HepG2 (cell line): ENCODE data around the gene MAGEA3. TPM values are rescaled to one million over a fixed set of nuclear protein-coding genes. Genes with fewer than 3 reads are reported as not detected.

ENCODE experiments used
- ATAC-seq: fragments of 200-7000 bp; cut with Tn5 transposase; 3 replicates; pipeline ENCODE4 v1.9.1; 2020; ENCODE audit warnings: mild to moderate bottlenecking, moderate library complexity
- BruUV-seq: library from RNA; stranded (reverse); fragments of 400-500 nt; replicated peaks from 2 replicates; lab custom pipeline; 2021; lab: Mats Ljungman, UMichigan
- CTCF ChIA-PET: fragments of 300-600 bp; formaldehyde crosslinking; extraction: SDS; loops from one replicate; lab custom pipeline; 2021; ENCODE audit warnings: low total read pairs, inconsistent platforms, low intra/inter-chr PET ratio; lab: Yijun Ruan, JAX
- POLR2A ChIA-PET: fragments of 350-600 bp; sonication (Branson Sonifier 250); formaldehyde crosslinking; loops from one replicate; lab custom pipeline; 2020; ENCODE audit warnings: antibody characterized with exemption, inconsistent platforms; lab: Yijun Ruan, JAX
- DNase-seq: peaks from one replicate; pipeline ENCODE4 v3.0.0-alpha.2; 2015; ENCODE audit warnings: low spot score
- FAIRE-seq: peaks from 3 replicates; lab custom pipeline; 2011; peaks lifted over from hg19 to GRCh38; lab: Jason Lieb, UNC
- H2AFZ ChIP-seq: one replicate; pipeline ENCODE4 v1.6.1; 2011; ENCODE audit warnings: low read length, inconsistent platforms
- H3K27ac ChIP-seq: fragments of 300-600 bp; 3 replicates; pipeline ENCODE4 v1.8.0; 2011; ENCODE audit warnings: mixed run types, mild to moderate bottlenecking, mixed read lengths, low read length, inconsistent platforms; ENCODE audit not compliant: insufficient read depth; ENCODE audit errors: extremely low read length
- H3K27me3 ChIP-seq, 2 experiments: fragments of 200-600 bp in 1 of 2; 2 replicates in 1 of 2; 3 replicates in 1 of 2; pipeline versions ENCODE4 v1.6.0 to v1.8.0; 2011; ENCODE audit warnings: low read length in 2 of 2, mild to moderate bottlenecking in 2 of 2, moderate library complexity in 2 of 2, inconsistent platforms in 1 of 2; ENCODE audit not compliant: insufficient read depth in 2 of 2, control insufficient read depth in 1 of 2
- H3K36me3 ChIP-seq, 2 experiments: fragments of 200-600 bp in 1 of 2; replicated peaks in 1 of 2; 2 replicates in 1 of 2; 3 replicates in 1 of 2; pipeline versions ENCODE4 v1.5.1 to v1.8.0; 2011; ENCODE audit warnings: low read length in 2 of 2, inconsistent platforms in 1 of 2; ENCODE audit not compliant: insufficient read depth in 2 of 2, control insufficient read depth in 1 of 2
- H3K4me1 ChIP-seq: 2 replicates; pipeline ENCODE4 v1.5.1; 2012; ENCODE audit warnings: low read length, inconsistent platforms; ENCODE audit not compliant: insufficient read depth
- H3K4me2 ChIP-seq: 2 replicates; pipeline ENCODE4 v1.6.0; 2011; ENCODE audit warnings: low read depth, low read length, inconsistent platforms
- H3K4me3 ChIP-seq, 3 experiments: fragments of 200-600 bp in 1 of 3; sonication (generic), shearing (Covaris generic) in 1 of 3; replicated peaks in 1 of 3; 2 replicates each; pipeline ENCODE4 v1.5.1; 2011 to 2016; ENCODE audit warnings: low read length in 3 of 3, inconsistent platforms in 2 of 3, low read depth in 2 of 3, mild to moderate bottlenecking in 2 of 3, control low read depth in 1 of 3, mixed read lengths in 1 of 3; ENCODE audit not compliant: insufficient read depth in 1 of 3
- H3K79me2 ChIP-seq: one replicate; pipeline ENCODE4 v1.6.1; 2011; ENCODE audit warnings: low read length, inconsistent platforms; ENCODE audit not compliant: insufficient read depth
- H3K9ac ChIP-seq: 2 replicates; pipeline ENCODE4 v1.6.0; 2011; ENCODE audit warnings: mild to moderate bottlenecking, low read depth, low read length, inconsistent platforms; ENCODE audit not compliant: insufficient read depth
- H3K9me3 ChIP-seq: 2 replicates; pipeline ENCODE4 v1.5.1; 2012; ENCODE audit warnings: mild to moderate bottlenecking, low read length
- H4K20me1 ChIP-seq: 2 replicates; pipeline ENCODE4 v1.6.0; 2011; ENCODE audit warnings: inconsistent platforms, mild to moderate bottlenecking, low read length, moderate library complexity; ENCODE audit not compliant: insufficient read depth
- ELF1 ChIP-seq: sonication (generic); formaldehyde crosslinking; IDR thresholded peaks from 2 replicates; pipeline ENCODE4 v1.4.0; 2020; ENCODE audit warnings: missing genetic modification reagents
- ESRRA ChIP-seq: sonication (generic); formaldehyde crosslinking; IDR thresholded peaks from 2 replicates; pipeline ENCODE4 v1.5.1; 2020; ENCODE audit warnings: mild to moderate bottlenecking, low read depth, missing genetic modification reagents
- FIP1L1 ChIP-seq: fragments of 200-400 bp; formaldehyde crosslinking; IDR thresholded peaks from 2 replicates; pipeline ENCODE4 v1.6.1; 2018; ENCODE audit warnings: low read depth, mild to moderate bottlenecking, low read length, moderate library complexity, borderline replicate concordance; ENCODE audit not compliant: insufficient read depth
- GMEB2 ChIP-seq: IDR thresholded peaks from 2 replicates; pipeline ENCODE4 v1.6.1; 2016; ENCODE audit warnings: missing biosample characterization, missing genetic modification reagents, low read depth
- HOXA9 ChIP-seq: sonication (generic); formaldehyde crosslinking; IDR thresholded peaks from 2 replicates; pipeline ENCODE4 v1.8.1; 2022; ENCODE audit warnings: missing genetic modification reagents, mild to moderate bottlenecking, moderate library complexity, borderline replicate concordance
- KLF11 ChIP-seq: IDR thresholded peaks from 2 replicates; pipeline ENCODE4 v1.6.1; 2016; ENCODE audit warnings: missing compliant biosample characterization
- MIXL1 ChIP-seq: IDR thresholded peaks from 2 replicates; pipeline ENCODE4 v1.6.1; 2016
- MTERF4 ChIP-seq: sonication (generic); formaldehyde crosslinking; IDR thresholded peaks from 2 replicates; pipeline ENCODE4 v1.8.0; 2023; ENCODE audit warnings: mild to moderate bottlenecking, missing genetic modification reagents
- NCOA2 ChIP-seq: sonication (generic); formaldehyde crosslinking; IDR thresholded peaks from 2 replicates; pipeline ENCODE4 v1.8.0; 2022; ENCODE audit warnings: inconsistent platforms
- PITX1 ChIP-seq: sonication (generic); formaldehyde crosslinking; IDR thresholded peaks from 2 replicates; pipeline ENCODE4 v1.5.1; 2020; ENCODE audit warnings: mild to moderate bottlenecking, missing genetic modification reagents
- RCOR2 ChIP-seq: IDR thresholded peaks from 2 replicates; pipeline ENCODE4 v1.6.1; 2016; ENCODE audit warnings: missing biosample characterization, missing genetic modification reagents
- RELA ChIP-seq: sonication (generic); formaldehyde crosslinking; IDR thresholded peaks from 2 replicates; pipeline ENCODE4 v1.4.0; 2020; ENCODE audit warnings: missing genetic modification reagents
- SPEN ChIP-seq: sonication (generic); formaldehyde crosslinking; IDR thresholded peaks from 2 replicates; pipeline ENCODE4 v1.5.1; 2020; ENCODE audit warnings: low read depth, mild to moderate bottlenecking, missing genetic modification reagents
- TFDP2 ChIP-seq: sonication (generic); formaldehyde crosslinking; IDR thresholded peaks from 2 replicates; pipeline ENCODE4 v1.4.0; 2020; ENCODE audit warnings: missing genetic modification reagents
- ZNF326 ChIP-seq: sonication (generic); formaldehyde crosslinking; IDR thresholded peaks from 2 replicates; pipeline ENCODE4 v1.4.0; 2020; ENCODE audit warnings: missing genetic modification reagents, borderline replicate concordance
- ZNF510 ChIP-seq: sonication (generic); formaldehyde crosslinking; IDR thresholded peaks from 2 replicates; pipeline ENCODE4 v1.4.0; 2020; ENCODE audit warnings: low read depth, mild to moderate bottlenecking, missing genetic modification reagents
- ZNF550 ChIP-seq: sonication (generic); formaldehyde crosslinking; IDR thresholded peaks from 2 replicates; pipeline ENCODE4 v1.4.0; 2020; ENCODE audit warnings: mild to moderate bottlenecking, missing genetic modification reagents, borderline replicate concordance
- ZNF75D ChIP-seq: sonication (generic); formaldehyde crosslinking; IDR thresholded peaks from 2 replicates; pipeline ENCODE4 v1.8.1; 2023; ENCODE audit warnings: missing genetic modification reagents, mild to moderate bottlenecking, borderline replicate concordance
- WGBS: methylation state at CpG from one replicate; pipeline ENCODE4 v1.1.6; 2017; ENCODE audit warnings: low lambda C conversion rate; 5-methylcytosine and 5-hydroxymethylcytosine counted together
- in situ Hi-C: cut with HindIII; loops from 2 replicates; pipeline ENCODE4 v1.10.0; 2017; ENCODE audit warnings: low pct_unique_long_range_greater_than_20kb; ENCODE audit not compliant: extremely low pct_ligation_motif_present
- intact Hi-C: fragments of 100-400 bp; cut with micrococcal nuclease; formaldehyde crosslinking; loops from one replicate; pipeline ENCODE4 v1.10.0; 2022; ENCODE audit not compliant: unreplicated experiment
- polyA plus RNA-seq, 8 experiments: library from polyadenylated mRNA; depleted of rRNA in 3 of 8; stranded (reverse) in 7 of 8; unstranded in 1 of 8; fragments of >200 nt; fragmentation: Illumina TruSeq in 4 of 8; extraction: Trizol in 4 of 8; gene quantifications; 2 replicates each; pipeline versions ENCODE4 v1.2.1 to v1.2.3, GENCODE V29; 2011 to 2016; ENCODE audit warnings: low read depth in 4 of 8, missing spikeins in 1 of 8, mixed read lengths in 1 of 8; ENCODE audit not compliant: insufficient read depth in 1 of 8
- total RNA-seq, 5 experiments: library from RNA; depleted of rRNA; stranded (reverse); fragments of >200 nt; fragmentation: Illumina TruSeq; extraction: Trizol; gene quantifications; 2 replicates each; pipeline ENCODE4 v1.2.3, GENCODE V29; 2016; ENCODE audit warnings: low read depth in 1 of 5
- TF ChIP-seq, protein P1 (sequence below): IDR thresholded peaks from 2 replicates; pipeline ENCODE4 v1.6.1; 2018; ENCODE audit warnings: missing genetic modification reagents, mild to moderate bottlenecking, missing compliant biosample characterization

Gene MAGEA3
- total and polyA plus RNA-seq, 2 of the 13 experiments (the other 11 are each of a cell fraction or from before 2014, with no cell fraction given) = not detected

- H3K4me2 ChIP-seq = no peak overlapping the region
- FAIRE-seq = no peak
- no peaks in the 10 kb centered on the region for H3K9me3 ChIP-seq
- no peaks in the 10 kb centered on the region for H3K79me2 ChIP-seq
- no peaks in the 10 kb centered on the region for H3K27me3 ChIP-seq
- no peak overlapping the region for H3K4me3 ChIP-seq
- no peak overlapping the region for H2AFZ ChIP-seq
- no peaks in the 10 kb centered on the region for H4K20me1 ChIP-seq
- no peak overlapping the region for H3K27ac ChIP-seq
- ChIA-PET CTCF (no interaction called here), POLR2A (no interaction called here)
- no peaks in the 10 kb centered on the region for H3K36me3 ChIP-seq
- no peaks in the 10 kb centered on the region for H3K4me1 ChIP-seq
- no peak overlapping the region for H3K9ac ChIP-seq
- BruUV-seq = no TSS peak
- ATAC-seq = no peak
- no peak for DNase-seq
- intact Hi-C loops (no loop called here), in situ Hi-C loops (no loop called here)
- WGBS = 17% methylated on average over 5 of the region's 5 CpGs
- TF ChIP-seq ZNF326 (CRISPR knock-in tag) (no peak), GMEB2 (CRISPR knock-in tag) (no peak), FIP1L1 (no peak), ELF1 (CRISPR knock-in tag) (no peak), TFDP2 (CRISPR knock-in tag) (no peak), ESRRA (CRISPR knock-in tag) (no peak), ZNF510 (CRISPR knock-in tag) (no peak), KLF11 (CRISPR knock-in tag) (no peak), MIXL1 (no peak), ZNF75D (CRISPR knock-in tag) (no peak), PITX1 (CRISPR knock-in tag) (no peak), RCOR2 (CRISPR knock-in tag) (no peak), NCOA2 (CRISPR knock-in tag) (no peak), ZNF550 (CRISPR knock-in tag) (no peak), RELA (CRISPR knock-in tag) (no peak), HOXA9 (CRISPR knock-in tag) (no peak), MTERF4 (CRISPR knock-in tag) (no peak), SPEN (CRISPR knock-in tag) (no peak)
- TF ChIP-seq, protein P1, sequence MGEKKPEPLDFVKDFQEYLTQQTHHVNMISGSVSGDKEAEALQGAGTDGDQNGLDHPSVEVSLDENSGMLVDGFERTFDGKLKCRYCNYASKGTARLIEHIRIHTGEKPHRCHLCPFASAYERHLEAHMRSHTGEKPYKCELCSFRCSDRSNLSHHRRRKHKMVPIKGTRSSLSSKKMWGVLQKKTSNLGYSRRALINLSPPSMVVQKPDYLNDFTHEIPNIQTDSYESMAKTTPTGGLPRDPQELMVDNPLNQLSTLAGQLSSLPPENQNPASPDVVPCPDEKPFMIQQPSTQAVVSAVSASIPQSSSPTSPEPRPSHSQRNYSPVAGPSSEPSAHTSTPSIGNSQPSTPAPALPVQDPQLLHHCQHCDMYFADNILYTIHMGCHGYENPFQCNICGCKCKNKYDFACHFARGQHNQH (CRISPR knock-in tag) = no peak
Measured at GRCh38 chrX:152738560-152738959, 40.0 kb downstream of the MAGEA3 start.
